Chondrocyte (in vitro differentiated cells): Measurements from ENCODE around the gene SDK2. TPM values are rescaled to one million over a fixed set of nuclear protein-coding genes. Genes with fewer than 3 reads are reported as not detected.

ENCODE experiments used
- DNase-seq: peaks from one replicate; pipeline ENCODE4 v3.0.0; 2021; ENCODE audit warnings: mixed read lengths, low spot score
- H3K27ac Mint-ChIP-seq: one replicate; pipeline ENCODE4 v1.8.0; 2021; ENCODE audit warnings: mild to moderate bottlenecking, moderate library complexity, mixed read lengths; ENCODE audit not compliant: unreplicated experiment
- H3K27me3 Mint-ChIP-seq: 2 replicates; pipeline ENCODE4 v1.8.0; 2021; ENCODE audit warnings: low read depth, mixed read lengths
- H3K36me3 Mint-ChIP-seq: 2 replicates; pipeline ENCODE4 v1.8.0; 2021; ENCODE audit warnings: low read depth, mixed read lengths
- H3K4me1 Mint-ChIP-seq: 2 replicates; pipeline ENCODE4 v1.8.0; 2021; ENCODE audit warnings: low read depth, mild to moderate bottlenecking, mixed read lengths
- H3K4me3 Mint-ChIP-seq: one replicate; pipeline ENCODE4 v1.8.0; 2021; ENCODE audit warnings: mild to moderate bottlenecking, moderate library complexity, mixed read lengths; ENCODE audit not compliant: unreplicated experiment
- H3K9me3 Mint-ChIP-seq: 2 replicates; pipeline ENCODE4 v1.8.0; 2021; ENCODE audit warnings: low read depth, mixed read lengths
- CTCF ChIP-seq: fragments of 200-600 bp; sonication (generic); IDR thresholded peaks from 2 replicates; pipeline ENCODE4 v1.5.0; 2021; ENCODE audit warnings: antibody characterized with exemption, mild to moderate bottlenecking, moderate library complexity
- total RNA-seq: library from RNA; stranded (reverse); gene quantifications from 3 replicates; pipeline ENCODE4 v1.2.1, GENCODE V29; 2021

Gene SDK2
- total RNA-seq, 1 donor from 2014 or later = 15.8 TPM

GRCh38 chr17:73471924-73472323 lies 172.3 kb downstream of the SDK2 start:
- Mint-ChIP-seq H3K27me3 (no peaks in the 10 kb centered on the region), H3K4me1 (peaks cover 17% of the 10 kb centered on the region), H3K27ac (no peak overlapping the region), H3K36me3 (peaks cover 2% of the 10 kb centered on the region), H3K9me3 (no peaks in the 10 kb centered on the region), H3K4me3 (no peak overlapping the region)
- no peak for DNase-seq
- TF ChIP-seq CTCF = no peak

GRCh38 chr17:73470316-73470826 lies 173.9 kb downstream of the SDK2 start:
- Mint-ChIP-seq H3K4me3 (no peak overlapping the region), H3K36me3 (peaks cover 2% of the 10 kb centered on the region), H3K27ac (no peak overlapping the region), H3K4me1 (peaks cover 14% of the 10 kb centered on the region), H3K27me3 (no peaks in the 10 kb centered on the region), H3K9me3 (no peaks in the 10 kb centered on the region)
- DNase-seq = no peak
- TF ChIP-seq CTCF = no peak

- Mint-ChIP-seq H3K4me3 (no peak overlapping the region), H3K9me3 (no peaks in the 10 kb centered on the region), H3K27me3 (no peaks in the 10 kb centered on the region), H3K27ac (no peak overlapping the region), H3K4me1 (peaks cover 9% of the 10 kb centered on the region), H3K36me3 (peaks cover 2% of the 10 kb centered on the region)
- no peak for DNase-seq
- TF ChIP-seq CTCF = no peak
Measured at GRCh38 chr17:73469311-73469710, 174.9 kb downstream of the SDK2 start.

- H3K36me3 Mint-ChIP-seq = peaks cover 2% of the 10 kb centered on the region
- no peak for DNase-seq
Measured at GRCh38 chr17:73468221-73468620, 176.0 kb downstream of the SDK2 start.

GRCh38 chr17:73467651-73468050 lies 176.6 kb downstream of the SDK2 start:
- H3K4me3 Mint-ChIP-seq = no peak overlapping the region
- DNase-seq = no peak
- TF ChIP-seq CTCF = no peak
- H3K9me3 Mint-ChIP-seq = no peaks in the 10 kb centered on the region
- H3K27ac Mint-ChIP-seq = no peak overlapping the region
- no peaks in the 10 kb centered on the region for H3K4me1 Mint-ChIP-seq
- H3K36me3 Mint-ChIP-seq = peaks cover under 1% of the 10 kb centered on the region
- H3K27me3 Mint-ChIP-seq = no peaks in the 10 kb centered on the region

More at GRCh38 chr17:73468221-73468620, 176.0 kb downstream of the SDK2 start:
- Mint-ChIP-seq H3K4me3 (no peak overlapping the region), H3K27me3 (no peaks in the 10 kb centered on the region), H3K9me3 (no peaks in the 10 kb centered on the region), H3K4me1 (no peaks in the 10 kb centered on the region), H3K27ac (no peak overlapping the region)
- TF ChIP-seq CTCF = no peak
